ENCODE data around the gene IL1RAPL1.

DNA sequence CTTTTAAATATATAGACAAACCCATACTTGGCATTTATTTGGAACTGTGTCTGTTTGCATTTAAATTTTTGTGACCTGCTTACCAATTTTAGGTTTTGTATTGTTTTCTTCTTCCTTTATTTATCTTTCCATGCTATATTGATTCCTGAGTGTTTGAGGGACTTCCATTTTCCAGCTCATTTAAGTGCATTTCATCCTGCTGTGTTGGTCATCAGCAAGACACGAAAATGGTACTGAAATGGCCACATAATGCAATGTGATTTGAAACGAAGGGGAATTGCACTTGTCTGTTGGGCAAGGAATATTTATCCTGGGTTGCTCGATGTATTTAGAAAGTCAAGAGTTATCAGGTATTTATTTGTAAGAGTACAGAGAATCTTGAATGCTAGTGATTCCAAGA is 1103.8 kb downstream of the IL1RAPL1 start:
- no peak for TF ChIP-seq EZH2 (IDR thresholded peaks at IDR 0.05; ENCODE audit: borderline replicate concordance, low read length)
- TF ChIP-seq CTCF (conservative IDR thresholded peaks at IDR 0.05 in 1 of 2, IDR thresholded peaks at IDR 0.05 in 1 of 2; ENCODE audit: extremely low read depth in 1 of 2, insufficient read depth in 1 of 2, low read depth in 1 of 2, low read length in 2 of 2): no peak

All from mammary epithelial cell (primary cell).